OCI-LY3 (cell line): ENCODE measurements around the gene EEA1.

Source experiments
- EZH2phosphoT487 ChIP-seq: fragments of 200-600 bp; shearing (Covaris generic); IDR thresholded peaks from 2 replicates; pipeline ENCODE4 v1.6.1; 2018; ENCODE audit warnings: antibody characterized with exemption, mixed run types, low read depth
- TF ChIP-seq, protein P1 (sequence below): fragments of 200-600, 300-600 bp; sonication (generic); IDR thresholded peaks from 2 replicates; pipeline ENCODE4 v1.5.1; 2014; ENCODE audit warnings: antibody characterized with exemption, low read length, low read depth

- TF ChIP-seq, protein P1, sequence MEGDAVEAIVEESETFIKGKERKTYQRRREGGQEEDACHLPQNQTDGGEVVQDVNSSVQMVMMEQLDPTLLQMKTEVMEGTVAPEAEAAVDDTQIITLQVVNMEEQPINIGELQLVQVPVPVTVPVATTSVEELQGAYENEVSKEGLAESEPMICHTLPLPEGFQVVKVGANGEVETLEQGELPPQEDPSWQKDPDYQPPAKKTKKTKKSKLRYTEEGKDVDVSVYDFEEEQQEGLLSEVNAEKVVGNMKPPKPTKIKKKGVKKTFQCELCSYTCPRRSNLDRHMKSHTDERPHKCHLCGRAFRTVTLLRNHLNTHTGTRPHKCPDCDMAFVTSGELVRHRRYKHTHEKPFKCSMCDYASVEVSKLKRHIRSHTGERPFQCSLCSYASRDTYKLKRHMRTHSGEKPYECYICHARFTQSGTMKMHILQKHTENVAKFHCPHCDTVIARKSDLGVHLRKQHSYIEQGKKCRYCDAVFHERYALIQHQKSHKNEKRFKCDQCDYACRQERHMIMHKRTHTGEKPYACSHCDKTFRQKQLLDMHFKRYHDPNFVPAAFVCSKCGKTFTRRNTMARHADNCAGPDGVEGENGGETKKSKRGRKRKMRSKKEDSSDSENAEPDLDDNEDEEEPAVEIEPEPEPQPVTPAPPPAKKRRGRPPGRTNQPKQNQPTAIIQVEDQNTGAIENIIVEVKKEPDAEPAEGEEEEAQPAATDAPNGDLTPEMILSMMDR, result no peak
- no peak for TF ChIP-seq EZH2phosphoT487
Measured at GRCh38 chr12:92912052-92912451, 17.0 kb downstream of the EEA1 start.
